H1 (cell line): ENCODE measurements around the gene SSBP3. TPM values are rescaled to one million over a fixed set of nuclear protein-coding genes. Genes with fewer than 3 reads are reported as not detected.

Source experiments
- CTCF ChIA-PET: fragments of 300-600 bp; sonication (Branson Sonifier 250); formaldehyde crosslinking; loops from one replicate; lab custom pipeline; 2021; ENCODE audit not compliant: partially characterized antibody; lab: Charles Lee
- POLR2A ChIA-PET: fragments of 300-600 bp; sonication (Branson Sonifier 250); formaldehyde crosslinking; loops from one replicate; lab custom pipeline; 2021; ENCODE audit warnings: inconsistent platforms; ENCODE audit not compliant: partially characterized antibody; lab: Charles Lee
- DNase-seq, 2 experiments: peaks; one replicate each; pipeline versions ENCODE4 v3.0.0 to v3.0.0-alpha.2; 2010 to 2022; ENCODE audit warnings: low spot score in 2 of 2, low read depth in 1 of 2, mixed read lengths in 1 of 2
- FAIRE-seq: peaks from 2 replicates; lab custom pipeline; 2011; peaks lifted over from hg19 to GRCh38; lab: Jason Lieb, UNC
- H2AFZ ChIP-seq: 2 replicates; pipeline ENCODE4 v1.8.1; 2012; ENCODE audit warnings: low read length, inconsistent platforms
- H2AK5ac ChIP-seq: 2 replicates; pipeline ENCODE4 v1.6.1; 2013; ENCODE audit warnings: low read depth, low read length
- H2BK120ac ChIP-seq: replicated peaks from 2 replicates; pipeline ENCODE3; 2013; ENCODE audit warnings: low read depth, low read length, inconsistent platforms
- H2BK12ac ChIP-seq: 2 replicates; pipeline ENCODE4 v1.6.1; 2013; ENCODE audit warnings: low read depth, low read length
- H2BK15ac ChIP-seq: 2 replicates; pipeline ENCODE4 v1.6.1; 2013; ENCODE audit warnings: low read length
- H2BK20ac ChIP-seq: 2 replicates; pipeline ENCODE4 v1.6.1; 2013; ENCODE audit warnings: low read length
- H2BK5ac ChIP-seq: 2 replicates; pipeline ENCODE4 v1.6.1; 2013; ENCODE audit warnings: low read depth, low read length
- H3K14ac ChIP-seq: 2 replicates; pipeline ENCODE4 v1.6.1; 2013; ENCODE audit warnings: inconsistent platforms; ENCODE audit not compliant: insufficient read length
- H3K18ac ChIP-seq: 2 replicates; pipeline ENCODE4 v1.6.1; 2013; ENCODE audit warnings: low read length; ENCODE audit errors: extremely low read depth
- H3K23ac ChIP-seq: 2 replicates; pipeline ENCODE4 v1.6.1; 2013; ENCODE audit warnings: inconsistent platforms; ENCODE audit not compliant: insufficient read length
- H3K23me2 ChIP-seq: 2 replicates; pipeline ENCODE4 v1.6.1; 2013; ENCODE audit warnings: low read depth, low read length
- H3K27ac ChIP-seq: 2 replicates; pipeline ENCODE4 v1.6.1; 2011; ENCODE audit warnings: low read depth, low read length, inconsistent platforms
- H3K27me3 ChIP-seq, 4 experiments: replicated peaks in 1 of 4; 1 replicate in 1 of 4; 2 replicates in 3 of 4; pipeline versions ENCODE4 v1.6.1 to v1.8.1; 2011 to 2013; ENCODE audit warnings: low read length in 3 of 4, mild to moderate bottlenecking in 3 of 4, inconsistent platforms in 2 of 4, mixed read lengths in 2 of 4, moderate library complexity in 1 of 4; ENCODE audit not compliant: control insufficient read depth in 3 of 4, insufficient read depth in 3 of 4; ENCODE audit errors: extremely low read depth in 1 of 4
- H3K36me3 ChIP-seq, 4 experiments: 2 replicates each; pipeline versions ENCODE4 v1.6.1 to v1.8.1; 2011 to 2013; ENCODE audit warnings: mild to moderate bottlenecking in 4 of 4, low read length in 3 of 4, moderate library complexity in 2 of 4, control low read depth in 1 of 4, inconsistent platforms in 1 of 4; ENCODE audit not compliant: insufficient read depth in 4 of 4, control insufficient read depth in 2 of 4
- H3K4ac ChIP-seq: replicated peaks from 2 replicates; pipeline ENCODE3; 2013; ENCODE audit warnings: low read length, low read depth, mixed read lengths, inconsistent platforms; ENCODE audit not compliant: insufficient read length
- H3K4me1 ChIP-seq, 4 experiments: replicated peaks in 1 of 4; 1 replicate in 1 of 4; 2 replicates in 3 of 4; pipeline versions ENCODE4 v1.6.1 to v1.8.1; 2011 to 2013; ENCODE audit warnings: low read length in 3 of 4, inconsistent platforms in 2 of 4, mixed read lengths in 1 of 4; ENCODE audit not compliant: insufficient read depth in 4 of 4, control insufficient read depth in 3 of 4
- H3K4me2 ChIP-seq, 2 experiments: 2 replicates each; pipeline versions ENCODE4 v1.6.1 to v1.8.1; 2011 to 2013; ENCODE audit warnings: low read depth in 2 of 2, low read length in 2 of 2, control low read depth in 1 of 2, inconsistent platforms in 1 of 2, mild to moderate bottlenecking in 1 of 2; ENCODE audit not compliant: insufficient read depth in 1 of 2
- H3K4me3 ChIP-seq, 4 experiments: fragments of 200-600, 300-600 bp in 1 of 4; sonication (generic), shearing (Covaris generic), sonication (Bioruptor Twin) in 1 of 4; 2 replicates each; pipeline versions ENCODE4 v1.5.1 to v1.8.1; 2011 to 2016; ENCODE audit warnings: low read length in 4 of 4, low read depth in 3 of 4, control low read depth in 2 of 4, inconsistent platforms in 2 of 4, mild to moderate bottlenecking in 2 of 4, mixed read lengths in 1 of 4, moderate library complexity in 1 of 4; ENCODE audit not compliant: insufficient read depth in 2 of 4; ENCODE audit errors: extremely low read depth in 1 of 4
- H3K56ac ChIP-seq: replicated peaks from 2 replicates; pipeline ENCODE3; 2013; ENCODE audit warnings: low read depth, mild to moderate bottlenecking, mixed read lengths, low read length, inconsistent platforms; ENCODE audit not compliant: insufficient read length
- H3K79me1 ChIP-seq: 2 replicates; pipeline ENCODE4 v1.6.1; 2013; ENCODE audit warnings: low read depth, low read length, control low read depth
- H3K79me2 ChIP-seq, 2 experiments: 2 replicates each; pipeline versions ENCODE4 v1.6.1 to v1.8.1; 2012 to 2013; ENCODE audit warnings: low read length in 2 of 2, mild to moderate bottlenecking in 2 of 2, inconsistent platforms in 1 of 2; ENCODE audit not compliant: insufficient read depth in 2 of 2, control insufficient read depth in 1 of 2
- H3K9ac ChIP-seq, 4 experiments: replicated peaks in 1 of 4; 1 replicate in 1 of 4; 2 replicates in 3 of 4; pipeline versions ENCODE4 v1.6.1 to v1.8.1; 2011 to 2013; ENCODE audit warnings: low read depth in 3 of 4, low read length in 3 of 4, control low read depth in 2 of 4, mild to moderate bottlenecking in 2 of 4, moderate library complexity in 2 of 4, inconsistent platforms in 1 of 4; ENCODE audit errors: extremely low read depth in 1 of 4
- H3K9me3 ChIP-seq, 2 experiments: 2 replicates each; pipeline versions ENCODE4 v1.6.1 to v1.8.1; 2012 to 2013; ENCODE audit warnings: mild to moderate bottlenecking in 2 of 2, moderate library complexity in 2 of 2, control low read depth in 1 of 2, inconsistent platforms in 1 of 2, low read depth in 1 of 2, low read length in 1 of 2, mixed read lengths in 1 of 2; ENCODE audit not compliant: insufficient read depth in 2 of 2
- H4K20me1 ChIP-seq, 2 experiments: replicated peaks in 1 of 2; 2 replicates each; pipeline versions ENCODE3 to v1.8.1; 2011 to 2013; ENCODE audit warnings: inconsistent platforms in 2 of 2, low read length in 2 of 2, mild to moderate bottlenecking in 1 of 2; ENCODE audit not compliant: insufficient read depth in 2 of 2, control insufficient read depth in 1 of 2
- H4K5ac ChIP-seq: 2 replicates; pipeline ENCODE4 v1.6.1; 2013; ENCODE audit warnings: low read length, low read depth, mixed read lengths, inconsistent platforms; ENCODE audit not compliant: insufficient read length
- H4K8ac ChIP-seq: 2 replicates; pipeline ENCODE4 v1.8.0; 2013; ENCODE audit warnings: mild to moderate bottlenecking, moderate library complexity, low read length, inconsistent platforms; ENCODE audit not compliant: insufficient read depth; ENCODE audit errors: extremely low read depth
- H4K91ac ChIP-seq: replicated peaks from 2 replicates; pipeline ENCODE3; 2013; ENCODE audit warnings: low read length, mixed read lengths, inconsistent platforms; ENCODE audit not compliant: insufficient read length
- BRCA1 ChIP-seq: IDR thresholded peaks from 2 replicates; pipeline ENCODE4 v1.6.1; 2012; ENCODE audit warnings: low read depth, low read length, improper control_type of control experiment
- CBX5 ChIP-seq: fragments of 300-800, 300-1000 bp; sonication (generic); IDR thresholded peaks from 2 replicates; pipeline ENCODE4 v1.7.1; 2016; ENCODE audit warnings: antibody characterized with exemption, low read length, low read depth
- CREB1 ChIP-seq: IDR thresholded peaks from 2 replicates; pipeline ENCODE4 v1.6.1; 2012; ENCODE audit warnings: inconsistent platforms
- EZH2 ChIP-seq: fragments of 200-600 bp; sonication (generic); IDR thresholded peaks from 2 replicates; pipeline ENCODE4 v1.7.1; 2012; ENCODE audit warnings: low read depth, mild to moderate bottlenecking, moderate library complexity, low read length, inconsistent platforms; ENCODE audit not compliant: severe bottlenecking
- GTF2F1 ChIP-seq: IDR thresholded peaks from 2 replicates; pipeline ENCODE4 v1.6.1; 2012; ENCODE audit warnings: low read depth, low read length, improper control_type of control experiment, borderline replicate concordance
- KDM5A ChIP-seq: fragments of 200-600 bp; IDR thresholded peaks from 2 replicates; pipeline ENCODE4 v1.7.1; 2012; ENCODE audit warnings: mild to moderate bottlenecking, low read length, inconsistent platforms, mixed read lengths
- POLR2AphosphoS5 ChIP-seq: IDR thresholded peaks from 2 replicates; pipeline ENCODE4 v1.6.1; 2011; ENCODE audit warnings: low read depth, low read length
- RAD21 ChIP-seq, 2 experiments: IDR thresholded peaks in 1 of 2; conservative IDR thresholded peaks in 1 of 2; 2 replicates each; pipeline ENCODE4 v1.6.1; 2011; ENCODE audit warnings: low read depth in 2 of 2, low read length in 2 of 2, improper control_type of control experiment in 1 of 2, inconsistent platforms in 1 of 2, mild to moderate bottlenecking in 1 of 2, moderate library complexity in 1 of 2
- RBBP5 ChIP-seq: IDR thresholded peaks from 2 replicates; pipeline ENCODE4 v1.7.1; 2012; ENCODE audit warnings: low read depth, mild to moderate bottlenecking, inconsistent platforms, low read length, moderate library complexity, borderline replicate concordance
- RNF2 ChIP-seq: fragments of 200-900, 300-1000 bp; sonication (generic); IDR thresholded peaks from 2 replicates; pipeline ENCODE4 v1.7.1; 2016; ENCODE audit warnings: borderline replicate concordance, low read depth, mild to moderate bottlenecking, antibody characterized with exemption, low read length; ENCODE audit not compliant: poor library complexity, severe bottlenecking; ENCODE audit errors: missing control alignments
- SAP30 ChIP-seq: fragments of 300-600 bp; sonication (generic); IDR thresholded peaks from 2 replicates; pipeline ENCODE4 v1.7.1; 2012; ENCODE audit warnings: low read length, moderate library complexity, mild to moderate bottlenecking, inconsistent platforms; ENCODE audit not compliant: insufficient read depth, insufficient replicate concordance
- TAF1 ChIP-seq: IDR thresholded peaks from 2 replicates; pipeline ENCODE4 v1.6.1; 2011; ENCODE audit warnings: mild to moderate bottlenecking, low read depth, low read length
- WGBS, 2 experiments: shearing (Covaris generic) in 1 of 2; methylation state at CpG; one replicate each; pipeline versions ENCODE4 v1.1.6 to v1.1.7; 2013 to 2015; ENCODE audit warnings: low lambda C conversion rate in 2 of 2, mixed read lengths in 2 of 2, inconsistent platforms in 1 of 2, low coverage in 1 of 2, missing lambda C conversion rate in 1 of 2; ENCODE audit not compliant: insufficient replicate concordance in 2 of 2, insufficient coverage in 1 of 2, insufficient read length in 1 of 2; ENCODE audit errors: extremely low coverage in 1 of 2, missing lambda C conversion rate in 1 of 2; 5-methylcytosine and 5-hydroxymethylcytosine counted together
- polyA plus RNA-seq, 7 experiments: library from polyadenylated mRNA; depleted of rRNA in 3 of 7; stranded (reverse) in 5 of 7; unstranded in 2 of 7; fragments of >200 nt in 5 of 7; fragments of 200-250 nt in 2 of 7; gene quantifications; 1 replicate in 5 of 7; 2 replicates in 1 of 7; 4 replicates in 1 of 7; pipeline versions ENCODE4 v1.2.1 to v1.2.3, GENCODE V29; 2011 to 2013; ENCODE audit warnings: missing spikeins in 2 of 7, mixed read lengths in 2 of 7
- total RNA-seq: library from RNA; stranded (reverse); fragmentation: NEBNext Ultra II Directional; extraction: Animal tissue kit (Norgen Biotek cat#: 25700); gene quantifications from 2 replicates; pipeline ENCODE4 v1.2.1, GENCODE V29; 2021

SSBP3 gene
- total and polyA plus RNA-seq, 2 of the 8 experiments (the other 6 are each of a cell fraction or from before 2014, with no cell fraction given), result 99.7 to 133 TPM

GRCh38 chr1:54285815-54286345 lies 120.3 kb downstream of the SSBP3 start:
- no peak overlapping the region for H3K4ac ChIP-seq
- H2BK20ac ChIP-seq, result no peak overlapping the region
- H3K4me2 ChIP-seq, result no peak overlapping the region; a peak in 1 of 4 replicates
- POLR2A ChIA-PET, result interaction anchor here (0.6 to 1.1 kb wide), 3 partner anchors 23 to 104 kb away, joined by 3 read pairs; no protein-coding TSS in a partner anchor
- H2BK15ac ChIP-seq, result no peak overlapping the region
- H3K9me3 ChIP-seq, result no peaks in the 10 kb centered on the region
- peaks cover 10 to 30% of the 10 kb centered on the region in 2 experiments for H4K20me1 ChIP-seq
- H3K27ac ChIP-seq, result no peak overlapping the region
- no peak overlapping the region for H3K18ac ChIP-seq
- DNase-seq (no peak), FAIRE-seq (no peak)
- no peaks in the 10 kb centered on the region for H3K27me3 ChIP-seq
- H3K23me2 ChIP-seq, result no peaks in the 10 kb centered on the region
- H2BK120ac ChIP-seq, result no peak overlapping the region
- CTCF ChIA-PET, result interaction anchor here (0.6 to 4.1 kb wide), 10 partner anchors 7 to 234 kb away, joined by 3 to 27 read pairs (median 4); no protein-coding TSS in a partner anchor
- no peak overlapping the region for H2BK12ac ChIP-seq
- H3K4me3 ChIP-seq, result no peak overlapping the region
- peaks cover 0 to 5% (median 1%) of the 10 kb centered on the region in 4 experiments; a peak in 3 of 8 replicates for H3K36me3 ChIP-seq
- WGBS, 2 experiments, result 86% methylated on average over 5 of the region's 5 CpGs; no CpG with 5 or more reads in 1 of the 2 experiments
- no peak overlapping the region for H2AK5ac ChIP-seq
- no peak overlapping the region for H4K8ac ChIP-seq
- peaks cover 0 to 78% of the 10 kb centered on the region in 2 experiments for H3K79me2 ChIP-seq
- H2AFZ ChIP-seq, result no peak overlapping the region
- peaks cover 7 to 26% (median 23%) of the 10 kb centered on the region in 4 experiments for H3K4me1 ChIP-seq
- H3K9ac ChIP-seq, result no peak overlapping the region
- no peak overlapping the region for H3K14ac ChIP-seq
- H4K5ac ChIP-seq, result no peak overlapping the region
- peak overlapping the region; percentile 4; the same call in 1 of the 2 replicates for H2BK5ac ChIP-seq
- no peak overlapping the region for H3K23ac ChIP-seq
- H3K79me1 ChIP-seq, result peaks cover 31% of the 10 kb centered on the region
- no peak overlapping the region for H3K56ac ChIP-seq
- H4K91ac ChIP-seq, result no peak overlapping the region
- TF ChIP-seq KDM5A, result no peak
- TF ChIP-seq RAD21 (IDR thresholded peaks at IDR 0.05 in 1 of 2, conservative IDR thresholded peaks at IDR 0.05 in 1 of 2; ENCODE audit: low read depth in 2 of 2, low read length in 2 of 2), result no peak
- no peak for TF ChIP-seq CREB1
- TF ChIP-seq BRCA1, result no peak
- no peak for TF ChIP-seq SAP30
- TF ChIP-seq RBBP5, result no peak
- no peak for TF ChIP-seq TAF1
- no peak for TF ChIP-seq EZH2
- no peak for TF ChIP-seq RNF2
- no peak for TF ChIP-seq POLR2AphosphoS5
- TF ChIP-seq GTF2F1, result no peak
- TF ChIP-seq CBX5, result no peak
